WTC11 (cell line): ENCODE results near the gene FEN1.

Source experiments
- ATF1 ChIP-seq: sonication (generic); formaldehyde crosslinking; IDR thresholded peaks from 2 replicates; pipeline ENCODE4 v1.8.1; 2023; ENCODE audit warnings: mild to moderate bottlenecking, moderate library complexity, missing genetic modification reagents
- CREM ChIP-seq: sonication (generic); formaldehyde crosslinking; IDR thresholded peaks from 2 replicates; pipeline ENCODE4 v1.8.1; 2022; ENCODE audit warnings: mild to moderate bottlenecking, missing genetic modification reagents, moderate library complexity
- E2F1 ChIP-seq: sonication (generic); formaldehyde crosslinking; IDR thresholded peaks from 2 replicates; pipeline ENCODE4 v1.8.0; 2022; ENCODE audit warnings: mild to moderate bottlenecking, missing genetic modification reagents
- HMGXB4 ChIP-seq: sonication (generic); formaldehyde crosslinking; IDR thresholded peaks from 2 replicates; pipeline ENCODE4 v1.8.1; 2023; ENCODE audit warnings: mild to moderate bottlenecking, moderate library complexity, missing genetic modification reagents
- JUN ChIP-seq: sonication (generic); formaldehyde crosslinking; IDR thresholded peaks from 2 replicates; pipeline ENCODE4 v1.8.0; 2023; ENCODE audit warnings: mild to moderate bottlenecking, missing genetic modification reagents
- MYBL2 ChIP-seq: sonication (generic); formaldehyde crosslinking; IDR thresholded peaks from 2 replicates; pipeline ENCODE4 v1.8.1; 2023; ENCODE audit warnings: mild to moderate bottlenecking, moderate library complexity, missing genetic modification reagents
- NR3C1 ChIP-seq: sonication (generic); formaldehyde crosslinking; conservative IDR thresholded peaks from 2 replicates; pipeline ENCODE4 v1.8.1; 2023; ENCODE audit warnings: low read depth, mild to moderate bottlenecking, missing genetic modification reagents
- SP1 ChIP-seq: sonication (generic); formaldehyde crosslinking; conservative IDR thresholded peaks from 2 replicates; pipeline ENCODE4 v1.8.1; 2022; ENCODE audit warnings: missing genetic modification reagents
- TF ChIP-seq, protein P1 (sequence below): fragments of 200-600 bp; IDR thresholded peaks from 2 replicates; pipeline ENCODE4 v1.8.0; 2022; ENCODE audit warnings: antibody characterized with exemption
- TF ChIP-seq, protein P2 (sequence below): fragments of 250-450 bp; sonication (Bioruptor Pico); IDR thresholded peaks from 2 replicates; pipeline ENCODE4 v1.9.0; 2021; ENCODE audit warnings: mild to moderate bottlenecking

DNA sequence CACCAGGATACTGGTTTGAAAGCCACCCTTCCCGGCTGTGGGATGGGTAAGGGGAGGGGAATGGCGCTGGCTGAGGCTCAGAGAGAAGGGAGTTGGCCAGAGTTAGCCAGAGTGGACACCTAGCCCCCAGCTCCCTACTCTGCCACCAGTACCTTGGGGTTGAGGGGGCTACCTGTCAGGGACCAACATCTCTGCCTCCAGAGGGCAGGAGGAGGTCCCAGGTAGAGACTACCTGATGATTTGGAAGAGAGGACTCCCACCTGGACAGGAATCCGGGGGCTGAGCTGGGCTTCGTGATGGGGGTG, 36.6 kb upstream of the FEN1 start:
- TF ChIP-seq JUN (CRISPR knock-in tag) (no peak), SP1 (CRISPR knock-in tag) (no peak), CREM (no peak), ATF1 (CRISPR knock-in tag) (no peak), MYBL2 (CRISPR knock-in tag) (no peak), E2F1 (no peak), HMGXB4 (CRISPR knock-in tag) (no peak), NR3C1 (CRISPR knock-in tag) (no peak)
- TF ChIP-seq, protein P1, sequence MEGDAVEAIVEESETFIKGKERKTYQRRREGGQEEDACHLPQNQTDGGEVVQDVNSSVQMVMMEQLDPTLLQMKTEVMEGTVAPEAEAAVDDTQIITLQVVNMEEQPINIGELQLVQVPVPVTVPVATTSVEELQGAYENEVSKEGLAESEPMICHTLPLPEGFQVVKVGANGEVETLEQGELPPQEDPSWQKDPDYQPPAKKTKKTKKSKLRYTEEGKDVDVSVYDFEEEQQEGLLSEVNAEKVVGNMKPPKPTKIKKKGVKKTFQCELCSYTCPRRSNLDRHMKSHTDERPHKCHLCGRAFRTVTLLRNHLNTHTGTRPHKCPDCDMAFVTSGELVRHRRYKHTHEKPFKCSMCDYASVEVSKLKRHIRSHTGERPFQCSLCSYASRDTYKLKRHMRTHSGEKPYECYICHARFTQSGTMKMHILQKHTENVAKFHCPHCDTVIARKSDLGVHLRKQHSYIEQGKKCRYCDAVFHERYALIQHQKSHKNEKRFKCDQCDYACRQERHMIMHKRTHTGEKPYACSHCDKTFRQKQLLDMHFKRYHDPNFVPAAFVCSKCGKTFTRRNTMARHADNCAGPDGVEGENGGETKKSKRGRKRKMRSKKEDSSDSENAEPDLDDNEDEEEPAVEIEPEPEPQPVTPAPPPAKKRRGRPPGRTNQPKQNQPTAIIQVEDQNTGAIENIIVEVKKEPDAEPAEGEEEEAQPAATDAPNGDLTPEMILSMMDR = no peak
- TF ChIP-seq, protein P2, sequence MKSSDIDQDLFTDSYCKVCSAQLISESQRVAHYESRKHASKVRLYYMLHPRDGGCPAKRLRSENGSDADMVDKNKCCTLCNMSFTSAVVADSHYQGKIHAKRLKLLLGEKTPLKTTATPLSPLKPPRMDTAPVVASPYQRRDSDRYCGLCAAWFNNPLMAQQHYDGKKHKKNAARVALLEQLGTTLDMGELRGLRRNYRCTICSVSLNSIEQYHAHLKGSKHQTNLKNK (CRISPR knock-in tag) = no peak
